Heart left ventricle (tissue), 16 donors: Measurements from ENCODE around the gene LRMDA. TPM values are rescaled to one million over a fixed set of nuclear protein-coding genes. Genes with fewer than 3 reads are reported as not detected.

Source experiments
- ATAC-seq, 4 donors: fragments of 200-7000 bp; cut with Tn5 transposase; one replicate each; pipeline ENCODE4 v1.9.1; 2020 to 2022; ENCODE audit warnings: moderate library complexity in 4 of 4, mild to moderate bottlenecking in 3 of 4, moderate number of reproducible peaks in 1 of 4
- DNase-seq, 5 donors: peaks; one replicate each; pipeline ENCODE4 v3.0.0-alpha.2; 2020
- H3K27ac ChIP-seq, 12 donors: fragments of 200-600 bp; sonication (generic) in 4 of 12; one replicate each; pipeline versions ENCODE4 v1.5.0 to v1.8.0; 2016 to 2022; ENCODE audit warnings: mild to moderate bottlenecking in 2 of 12
- H3K27me3 ChIP-seq, 9 donors: fragments of 200-600 bp; sonication (generic) in 2 of 9; one replicate each; pipeline versions ENCODE4 v1.5.1 to v1.8.0; 2016 to 2022; ENCODE audit warnings: mild to moderate bottlenecking in 3 of 9
- H3K36me3 ChIP-seq, 9 donors: fragments of 200-600 bp; sonication (generic) in 2 of 9; one replicate each; pipeline versions ENCODE4 v1.5.0 to v1.8.0; 2018 to 2022; ENCODE audit warnings: mild to moderate bottlenecking in 2 of 9
- H3K4me1 ChIP-seq, 12 donors: fragments of 200-600 bp; sonication (generic) in 4 of 12; one replicate each; pipeline versions ENCODE4 v1.5.0 to v1.8.0; 2016 to 2022; ENCODE audit warnings: mild to moderate bottlenecking in 3 of 12
- H3K4me3 ChIP-seq, 12 donors: fragments of 200-600 bp; sonication (generic) in 4 of 12; one replicate each; pipeline versions ENCODE4 v1.5.0 to v1.8.0; 2017 to 2022; ENCODE audit warnings: mild to moderate bottlenecking in 9 of 12, moderate library complexity in 4 of 12
- H3K9me3 ChIP-seq, 12 donors: fragments of 200-600 bp; sonication (generic) in 4 of 12; one replicate each; pipeline versions ENCODE4 v1.5.0 to v1.8.0; 2016 to 2022; ENCODE audit warnings: mild to moderate bottlenecking in 1 of 12
- POLR2A ChIP-seq, 2 donors: fragments of 450-650 bp; IDR thresholded peaks; one replicate each; pipeline ENCODE4 v1.6.1; 2017; ENCODE audit warnings: antibody characterized with exemption in 2 of 2, mild to moderate bottlenecking in 2 of 2, moderate library complexity in 2 of 2
- WGBS, 4 donors: extraction: QIAGEN DNeasy Blood & Tissue Kit in 2 of 4; methylation state at CpG; one replicate each; pipeline versions ENCODE4 v1.1.5 to v1.1.7; 2013 to 2018; 5-methylcytosine and 5-hydroxymethylcytosine counted together
- intact Hi-C, 10 donors: fragments of 100-400 bp; cut with DNase I; formaldehyde crosslinking; loops; one replicate each; pipeline versions ENCODE4 v1.11.1 to v1.14.2; 2022
- polyA plus RNA-seq, 2 donors: library from polyadenylated mRNA; stranded (reverse); fragments of 200-250 nt; gene quantifications; one replicate each; pipeline ENCODE4 v1.2.3, GENCODE V29; 2013
- total RNA-seq, 9 donors: library from RNA; depleted of rRNA in 2 of 9; stranded (reverse); fragments of >200 nt in 2 of 9; fragmentation: NEBNext Ultra II Directional in 3 of 9; extraction: Animal tissue kit (Norgen Biotek cat#: 25700) in 3 of 9; gene quantifications; one replicate each; pipeline versions ENCODE4 v1.1.0 to v1.2.4, GENCODE V29; 2016 to 2023
- TF ChIP-seq, protein P1 (sequence below), 12 donors: fragments of 200-600 bp; sonication (generic) in 4 of 12; IDR thresholded peaks; one replicate each; pipeline versions ENCODE4 v1.5.0 to v1.8.0; 2018 to 2022; ENCODE audit warnings: antibody characterized with exemption in 12 of 12, mild to moderate bottlenecking in 5 of 12
- donor health status: ischemic (EF 13 %, LVEDD 7.1; RV severe dilation, severe dysfunction).
- donor health status: healthy with polysubstance abuse.
- donor health status: DM: no; HTN: yes; CAD: no.
- donor health status: DM: no; HTN: no; CAD: no.
- donor health status: ischemic (EF 25% LVEDD 6.9; RV normal size, moderate dysfunction).
- donor health status: ischemic (EF 25% LVEDD 5.7; RV mildly dilated, moderate dysfunction).
- donor health status: healthy.
- donor health status: DM: yes; HTN: yes; CAD: no.
- donor health status: ischemic (EF 35%, LVEDD 5.7; RV mildly dilated, moderate dysfunction).
- donor health status: nonischemic (EF 11% LVEDD 7.7; RV severe dilation, severe dysfunction).
- donor health status: DM: yes; HTN: yes; CAD: no.
- donor health status: PGD.
- donor health status: ischemic (EF 29% LVEDD 5.4; RV normal size, mild dysfunction).
- donor health status: nonischemic (EF 23%, LVEDD 6.1; RV moderate dilation, normal function).

The LRMDA gene
- total and polyA plus RNA-seq, 11 donors = 2.4 to 34.4 (median 14.9) TPM

DNA sequence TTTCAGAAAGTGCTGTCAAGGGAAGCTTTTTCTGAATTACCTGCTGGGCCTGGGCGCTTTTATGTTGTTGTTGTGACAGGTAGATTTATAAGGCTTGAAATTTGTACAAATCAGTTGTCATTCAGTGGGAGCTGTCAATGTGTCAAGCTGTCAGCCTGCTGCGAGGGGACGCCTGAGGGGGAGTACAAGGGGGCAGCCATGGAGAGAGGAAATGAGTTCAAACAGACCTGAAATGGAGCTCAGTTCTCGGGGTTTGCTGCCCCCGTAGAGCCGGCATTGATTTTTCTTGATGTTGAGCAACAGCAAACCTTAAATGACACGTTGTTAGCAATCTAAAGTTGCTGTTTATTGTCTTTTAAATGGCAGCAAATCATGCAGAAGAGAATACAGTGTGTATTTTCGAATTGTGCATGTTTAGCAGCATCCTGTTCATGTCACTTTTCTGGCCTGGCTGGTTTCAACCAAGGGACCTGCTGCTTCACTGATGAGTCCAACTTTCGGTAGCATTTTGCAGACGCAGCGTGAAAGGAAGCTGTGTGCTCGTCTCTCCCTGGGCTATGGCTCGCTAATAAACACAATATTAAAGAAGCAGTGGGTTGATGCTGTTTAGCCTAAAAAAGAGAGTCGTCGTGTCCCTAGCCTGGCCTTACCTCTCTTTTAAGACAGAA lies 166.5 kb downstream of the LRMDA start:
- Histone ChIP-seq H3K27ac (no peak overlapping the region), H3K9me3 (no peaks in the 10 kb centered on the region), H3K27me3 (no peaks in the 10 kb centered on the region), H3K4me1 (peaks cover 0 to 7% (median 0%) of the 10 kb centered on the region in 12 donors), H3K36me3 (no peaks in the 10 kb centered on the region), H3K4me3 (no peak overlapping the region)
- intact Hi-C loops = loop anchor here in 1 of 10 donors (10.0 kb wide), 1 partner anchor 193 kb away; the partner anchor contains the start of gene ZNF503
- DNase-seq (no peak), ATAC-seq (no peak)
- 89 to 97% (median 94%) methylated on average over 15 of the region's 15 CpGs for WGBS, 4 donors
- TF ChIP-seq POLR2A (IDR thresholded peaks at IDR 0.05) = no peak
- TF ChIP-seq, protein P1, sequence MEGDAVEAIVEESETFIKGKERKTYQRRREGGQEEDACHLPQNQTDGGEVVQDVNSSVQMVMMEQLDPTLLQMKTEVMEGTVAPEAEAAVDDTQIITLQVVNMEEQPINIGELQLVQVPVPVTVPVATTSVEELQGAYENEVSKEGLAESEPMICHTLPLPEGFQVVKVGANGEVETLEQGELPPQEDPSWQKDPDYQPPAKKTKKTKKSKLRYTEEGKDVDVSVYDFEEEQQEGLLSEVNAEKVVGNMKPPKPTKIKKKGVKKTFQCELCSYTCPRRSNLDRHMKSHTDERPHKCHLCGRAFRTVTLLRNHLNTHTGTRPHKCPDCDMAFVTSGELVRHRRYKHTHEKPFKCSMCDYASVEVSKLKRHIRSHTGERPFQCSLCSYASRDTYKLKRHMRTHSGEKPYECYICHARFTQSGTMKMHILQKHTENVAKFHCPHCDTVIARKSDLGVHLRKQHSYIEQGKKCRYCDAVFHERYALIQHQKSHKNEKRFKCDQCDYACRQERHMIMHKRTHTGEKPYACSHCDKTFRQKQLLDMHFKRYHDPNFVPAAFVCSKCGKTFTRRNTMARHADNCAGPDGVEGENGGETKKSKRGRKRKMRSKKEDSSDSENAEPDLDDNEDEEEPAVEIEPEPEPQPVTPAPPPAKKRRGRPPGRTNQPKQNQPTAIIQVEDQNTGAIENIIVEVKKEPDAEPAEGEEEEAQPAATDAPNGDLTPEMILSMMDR (IDR thresholded peaks at IDR 0.05) = no peak

DNA sequence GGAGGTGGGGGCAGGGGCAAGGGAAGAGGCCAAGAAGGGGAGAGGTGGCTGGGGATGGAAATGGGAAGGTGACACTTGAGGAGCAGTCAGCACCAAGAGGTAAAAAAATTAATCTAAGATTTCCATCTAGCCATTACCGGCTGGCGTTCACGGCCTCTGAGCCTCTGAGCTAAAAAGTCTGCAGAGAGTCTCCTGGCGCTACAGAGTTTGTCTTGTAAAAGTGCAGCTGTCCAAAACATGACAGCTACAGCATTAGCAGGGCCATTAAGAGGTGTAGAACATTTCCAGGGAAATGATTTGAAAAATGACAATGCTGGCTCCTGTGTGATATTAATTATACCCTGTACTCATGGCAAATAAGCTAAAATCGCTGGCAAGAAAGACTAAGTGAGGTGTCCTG lies 167.6 kb downstream of the LRMDA start:
- Histone ChIP-seq H3K4me1 (no peaks in the 10 kb centered on the region), H3K36me3 (no peaks in the 10 kb centered on the region), H3K4me3 (no peak overlapping the region), H3K9me3 (no peaks in the 10 kb centered on the region), H3K27me3 (no peaks in the 10 kb centered on the region), H3K27ac (no peak overlapping the region)
- intact Hi-C loops = loop anchor here in 1 of 10 donors (10.0 kb wide), 1 partner anchor 194 kb away; the partner anchor contains the start of gene ZNF503
- DNase-seq (no peak), ATAC-seq (no peak)
- TF ChIP-seq POLR2A (IDR thresholded peaks at IDR 0.05) = no peak
- TF ChIP-seq, protein P1 (IDR thresholded peaks at IDR 0.05) = no peak
- 90 to 93% (median 92%) methylated on average over 5 of the region's 5 CpGs for WGBS, 4 donors

DNA sequence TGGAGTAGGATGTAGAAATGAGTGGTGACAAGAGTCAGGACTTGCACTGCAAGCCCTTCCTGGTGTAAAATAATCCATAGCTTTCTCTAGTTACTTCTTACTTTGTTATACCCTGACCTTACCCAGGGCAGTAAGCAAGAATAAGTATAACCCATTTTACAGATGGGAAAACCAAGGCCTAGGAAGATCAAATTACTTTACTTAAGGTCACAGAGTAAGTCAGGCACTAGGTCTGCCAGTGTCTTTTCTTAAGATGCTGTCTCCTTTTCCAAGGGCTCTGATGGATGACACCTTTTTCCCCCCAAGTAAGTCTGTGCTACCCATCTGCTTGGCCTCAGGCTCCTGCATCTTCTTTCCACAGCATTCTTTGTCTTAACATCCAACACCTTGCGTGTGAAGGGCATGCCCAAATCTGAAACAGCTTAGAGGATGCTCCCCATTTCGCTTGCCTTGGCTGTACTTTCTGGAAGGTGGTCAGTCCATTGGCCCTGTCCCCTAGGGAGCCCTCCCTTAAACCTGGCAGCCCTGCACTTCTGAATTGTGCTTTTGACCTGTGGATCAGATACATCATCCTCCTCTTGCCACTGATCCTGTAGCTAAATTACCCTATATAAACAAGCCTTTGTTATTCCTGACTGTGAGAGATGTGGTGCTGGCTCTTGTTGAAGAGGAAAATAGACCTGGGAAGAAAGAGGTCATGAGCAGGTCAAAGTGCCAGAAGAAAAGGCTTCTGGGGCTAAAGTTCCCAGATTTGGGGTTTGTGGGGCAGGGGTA lies 168.6 kb downstream of the LRMDA start:
- ATAC-seq (no peak), DNase-seq (no peak)
- Histone ChIP-seq H3K4me3 (no peak overlapping the region), H3K27me3 (no peaks in the 10 kb centered on the region), H3K4me1 (peaks cover 0 to under 1% (median 0%) of the 10 kb centered on the region in 12 donors), H3K36me3 (no peaks in the 10 kb centered on the region), H3K9me3 (no peaks in the 10 kb centered on the region), H3K27ac (no peak overlapping the region)
- TF ChIP-seq POLR2A (IDR thresholded peaks at IDR 0.05) = no peak
- TF ChIP-seq, protein P1 (IDR thresholded peaks at IDR 0.05) = no peak
- 70 to 98% (median 94%) methylated on average over 2 of the region's 2 CpGs for WGBS, 4 donors
- intact Hi-C loops = loop anchor here in 2 of 10 donors (10.0 kb wide), 1 partner anchor 195 kb away; the partner anchor contains the start of gene ZNF503 (in 2 of the 2)

DNA sequence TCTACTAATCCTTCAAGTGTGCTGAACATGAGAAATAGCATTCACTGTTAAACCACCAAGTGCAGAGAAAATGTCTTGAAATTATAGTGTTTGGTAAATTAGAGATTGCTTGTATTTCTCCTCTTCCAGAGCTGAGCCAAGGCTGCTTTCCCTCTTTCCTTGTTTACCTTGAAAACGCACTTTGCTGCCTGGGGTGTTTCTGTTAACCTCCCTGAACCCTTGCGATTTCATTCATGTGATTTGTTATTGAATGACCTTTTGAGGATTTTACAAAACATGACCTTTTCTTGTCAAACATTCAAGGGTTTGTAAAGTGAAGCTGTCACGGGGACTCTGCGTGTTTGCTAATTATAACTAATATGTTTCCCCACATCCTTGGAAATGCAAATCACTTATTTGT lies 169.4 kb downstream of the LRMDA start:
- Histone ChIP-seq H3K27ac (no peak overlapping the region), H3K4me1 (peaks cover 0 to 6% (median 0%) of the 10 kb centered on the region in 12 donors), H3K9me3 (no peaks in the 10 kb centered on the region), H3K27me3 (no peaks in the 10 kb centered on the region), H3K36me3 (no peaks in the 10 kb centered on the region), H3K4me3 (no peak overlapping the region)
- DNase-seq (no peak), ATAC-seq (no peak)
- TF ChIP-seq, protein P1 (IDR thresholded peaks at IDR 0.05) = no peak
- no peak for TF ChIP-seq POLR2A (IDR thresholded peaks at IDR 0.05)
- intact Hi-C loops = loop anchor here in 1 of 10 donors (10.0 kb wide), 1 partner anchor 196 kb away; the partner anchor contains the start of gene ZNF503
- WGBS, 4 donors = 67 to 76% (median 71%) methylated on average over 4 of the region's 4 CpGs
